Neuronal stem cell (in vitro differentiated cells): ENCODE measurements around the gene GNG10.

ENCODE experiments used
- DNase-seq: peaks from one replicate; pipeline ENCODE4 v3.0.0-alpha.2; 2013; ENCODE audit warnings: low spot score
- H2AFZ ChIP-seq: one replicate; pipeline ENCODE4 v1.6.1; 2013; ENCODE audit warnings: mild to moderate bottlenecking, low read length, inconsistent platforms
- H2AK5ac ChIP-seq: 2 replicates; pipeline ENCODE4 v1.6.1; 2013; ENCODE audit warnings: low read depth, mild to moderate bottlenecking, inconsistent platforms, low read length, moderate library complexity, mixed read lengths
- H2BK120ac ChIP-seq: 2 replicates; pipeline ENCODE4 v1.6.1; 2013; ENCODE audit warnings: low read depth, mild to moderate bottlenecking, inconsistent platforms, low read length, moderate library complexity, mixed read lengths
- H2BK12ac ChIP-seq: one replicate; pipeline ENCODE4 v1.6.1; 2013; ENCODE audit warnings: low read length, inconsistent platforms
- H2BK15ac ChIP-seq: 2 replicates; pipeline ENCODE4 v1.6.1; 2013; ENCODE audit warnings: mild to moderate bottlenecking, low read length, inconsistent platforms, mixed read lengths
- H2BK5ac ChIP-seq: one replicate; pipeline ENCODE4 v1.6.1; 2013; ENCODE audit warnings: inconsistent platforms, mild to moderate bottlenecking, low read length, moderate library complexity
- H3K14ac ChIP-seq: one replicate; pipeline ENCODE4 v1.6.1; 2013; ENCODE audit warnings: low read length, inconsistent platforms
- H3K18ac ChIP-seq: 2 replicates; pipeline ENCODE4 v1.6.1; 2013; ENCODE audit warnings: low read length, inconsistent platforms
- H3K23ac ChIP-seq: 2 replicates; pipeline ENCODE4 v1.6.1; 2013; ENCODE audit warnings: low read depth, mild to moderate bottlenecking, mixed read lengths, low read length, inconsistent platforms; ENCODE audit not compliant: poor library complexity
- H3K27ac ChIP-seq: replicated peaks from 3 replicates; pipeline ENCODE4 v1.5.1; 2013; ENCODE audit warnings: low read length, inconsistent platforms
- H3K27me3 ChIP-seq, 3 experiments: 2 replicates each; pipeline ENCODE4 v1.6.1; 2013; ENCODE audit warnings: low read length in 3 of 3, mild to moderate bottlenecking in 2 of 3, inconsistent platforms in 1 of 3, low read depth in 1 of 3, mixed read lengths in 1 of 3, moderate library complexity in 1 of 3; ENCODE audit not compliant: control insufficient read depth in 3 of 3, insufficient read depth in 3 of 3
- H3K36me3 ChIP-seq, 2 donors: replicated peaks in 1 of 2; 2 replicates each; pipeline ENCODE4 v1.6.1; 2013; ENCODE audit warnings: low read length in 2 of 2; ENCODE audit not compliant: control insufficient read depth in 2 of 2, insufficient read depth in 2 of 2
- H3K4ac ChIP-seq: 2 replicates; pipeline ENCODE4 v1.6.1; 2013; ENCODE audit warnings: inconsistent platforms, mild to moderate bottlenecking, low read length, moderate library complexity
- H3K4me1 ChIP-seq, 2 donors: 1 replicate in 1 of 2; 2 replicates in 1 of 2; pipeline ENCODE4 v1.6.1; 2013; ENCODE audit warnings: low read length in 2 of 2, low read depth in 1 of 2; ENCODE audit not compliant: control insufficient read depth in 2 of 2, insufficient read depth in 1 of 2
- H3K4me2 ChIP-seq: one replicate; pipeline ENCODE4 v1.6.1; 2013; ENCODE audit warnings: mild to moderate bottlenecking, low read length, inconsistent platforms; ENCODE audit not compliant: insufficient read depth, poor library complexity, severe bottlenecking
- H3K4me3 ChIP-seq, 2 donors: 2 replicates each; pipeline ENCODE4 v1.5.1; 2013; ENCODE audit warnings: low read length in 2 of 2, mild to moderate bottlenecking in 2 of 2, inconsistent platforms in 1 of 2, moderate library complexity in 1 of 2
- H3K79me1 ChIP-seq: one replicate; pipeline ENCODE4 v1.6.1; 2013; ENCODE audit warnings: low read depth, mild to moderate bottlenecking, inconsistent platforms, low read length, moderate library complexity
- H3K9ac ChIP-seq: one replicate; pipeline ENCODE4 v1.6.1; 2013; ENCODE audit warnings: mild to moderate bottlenecking, low read depth, low read length, inconsistent platforms; ENCODE audit not compliant: poor library complexity
- H3K9me3 ChIP-seq, 2 donors: replicated peaks in 1 of 2; 2 replicates each; pipeline versions ENCODE3 to v1.6.1; 2013; ENCODE audit warnings: low read length in 2 of 2, mild to moderate bottlenecking in 2 of 2, inconsistent platforms in 1 of 2, low read depth in 1 of 2, mixed read lengths in 1 of 2, moderate library complexity in 1 of 2; ENCODE audit not compliant: control insufficient read depth in 2 of 2, insufficient read depth in 1 of 2
- H4K8ac ChIP-seq: one replicate; pipeline ENCODE4 v1.6.1; 2013; ENCODE audit warnings: low read depth, mild to moderate bottlenecking, inconsistent platforms, low read length, moderate library complexity
- H4K91ac ChIP-seq: one replicate; pipeline ENCODE4 v1.6.1; 2013; ENCODE audit warnings: low read length, low read depth, mild to moderate bottlenecking, inconsistent platforms; ENCODE audit not compliant: poor library complexity
- WGBS, 2 donors: extraction: QIAGEN DNeasy Blood & Tissue Kit; methylation state at CpG; one replicate each; pipeline ENCODE4 v1.1.7; 2013; ENCODE audit warnings: missing lambda C conversion rate in 2 of 2, mixed read lengths in 1 of 2; ENCODE audit not compliant: insufficient read length in 2 of 2, insufficient replicate concordance in 1 of 2; ENCODE audit errors: extremely low coverage in 2 of 2; 5-methylcytosine and 5-hydroxymethylcytosine counted together

The GNG10 gene

GRCh38 chr9:111712369-111712768, 51.0 kb downstream of the GNG10 start:
- Histone ChIP-seq H3K27me3 (no peaks in the 10 kb centered on the region), H3K14ac (no peak overlapping the region), H3K79me1 (no peaks in the 10 kb centered on the region), H2AFZ (no peak overlapping the region), H3K4me3 (no peak overlapping the region), H3K9me3 (no peaks in the 10 kb centered on the region), H3K23ac (no peak overlapping the region), H3K4ac (no peak overlapping the region), H4K8ac (no peak overlapping the region), H3K4me1 (no peaks in the 10 kb centered on the region), H4K91ac (no peak overlapping the region), H2BK15ac (no peak overlapping the region), H2BK5ac (no peak overlapping the region), H2BK12ac (no peak overlapping the region), H2AK5ac (no peak overlapping the region), H2BK120ac (no peak overlapping the region), H3K36me3 (no peaks in the 10 kb centered on the region), H3K27ac (no peak overlapping the region), H3K4me2 (no peak overlapping the region), H3K18ac (no peak overlapping the region), H3K9ac (no peak overlapping the region)
- no CpG with 5 or more reads among the region's 3 CpGs for WGBS, 2 donors
- DNase-seq = no peak

- Histone ChIP-seq H3K27me3 (no peaks in the 10 kb centered on the region), H2AK5ac (no peak overlapping the region), H3K4me1 (no peaks in the 10 kb centered on the region), H3K9ac (no peak overlapping the region), H3K4me3 (no peak overlapping the region), H3K14ac (no peak overlapping the region), H2BK12ac (no peak overlapping the region), H4K8ac (no peak overlapping the region), H3K4ac (no peak overlapping the region), H2BK120ac (no peak overlapping the region), H3K23ac (no peak overlapping the region), H3K4me2 (no peak overlapping the region), H3K9me3 (no peaks in the 10 kb centered on the region), H3K27ac (no peak overlapping the region), H3K18ac (no peak overlapping the region), H2BK5ac (no peak overlapping the region), H3K79me1 (no peaks in the 10 kb centered on the region), H2BK15ac (no peak overlapping the region), H3K36me3 (no peaks in the 10 kb centered on the region), H4K91ac (no peak overlapping the region), H2AFZ (no peak overlapping the region)
- DNase-seq = no peak
These were observed 54.1 kb downstream of the GNG10 start for GRCh38 chr9:111715471-111715870.

- Histone ChIP-seq H3K14ac (no peak overlapping the region), H2AK5ac (no peak overlapping the region), H2BK15ac (no peak overlapping the region), H3K4me1 (no peaks in the 10 kb centered on the region), H2BK5ac (no peak overlapping the region), H3K9me3 (no peaks in the 10 kb centered on the region), H3K4ac (no peak overlapping the region), H4K91ac (no peak overlapping the region), H4K8ac (no peak overlapping the region), H3K4me2 (no peak overlapping the region), H3K27ac (no peak overlapping the region), H2AFZ (no peak overlapping the region), H3K23ac (no peak overlapping the region), H3K9ac (no peak overlapping the region), H3K4me3 (no peak overlapping the region), H3K27me3 (no peaks in the 10 kb centered on the region), H3K36me3 (no peaks in the 10 kb centered on the region), H2BK120ac (no peak overlapping the region), H3K79me1 (no peaks in the 10 kb centered on the region), H2BK12ac (no peak overlapping the region), H3K18ac (no peak overlapping the region)
- no CpG with 5 or more reads among the region's 2 CpGs for WGBS, 2 donors
- no peak for DNase-seq
These were observed 58.1 kb downstream of the GNG10 start for GRCh38 chr9:111719541-111719940.
